ENCODE data around the gene TNNT1.

Gene TNNT1

DNA sequence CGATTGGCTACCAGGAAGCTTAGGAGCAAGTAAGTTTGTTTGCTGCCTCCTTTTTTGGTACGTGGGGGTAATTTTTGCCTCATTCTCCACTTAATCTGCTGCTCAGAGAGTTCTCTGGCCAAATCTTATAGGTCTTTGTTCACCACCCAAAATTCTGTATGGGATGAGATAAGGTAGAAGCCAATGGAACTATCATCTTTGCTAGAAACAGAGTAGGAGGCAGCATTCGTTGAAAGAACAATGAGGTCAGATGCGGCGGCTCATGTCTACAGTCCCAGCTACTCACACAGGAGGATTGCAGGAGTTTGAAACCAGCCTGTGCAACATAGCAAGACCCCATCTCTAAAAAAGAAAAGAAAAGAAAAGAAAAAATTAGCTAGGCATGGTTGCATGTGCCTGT is 22.4 kb upstream of the TNNT1 start:
- peak overlapping the region; percentile 98 for H3K27ac ChIP-seq
- TF ChIP-seq, protein P1, sequence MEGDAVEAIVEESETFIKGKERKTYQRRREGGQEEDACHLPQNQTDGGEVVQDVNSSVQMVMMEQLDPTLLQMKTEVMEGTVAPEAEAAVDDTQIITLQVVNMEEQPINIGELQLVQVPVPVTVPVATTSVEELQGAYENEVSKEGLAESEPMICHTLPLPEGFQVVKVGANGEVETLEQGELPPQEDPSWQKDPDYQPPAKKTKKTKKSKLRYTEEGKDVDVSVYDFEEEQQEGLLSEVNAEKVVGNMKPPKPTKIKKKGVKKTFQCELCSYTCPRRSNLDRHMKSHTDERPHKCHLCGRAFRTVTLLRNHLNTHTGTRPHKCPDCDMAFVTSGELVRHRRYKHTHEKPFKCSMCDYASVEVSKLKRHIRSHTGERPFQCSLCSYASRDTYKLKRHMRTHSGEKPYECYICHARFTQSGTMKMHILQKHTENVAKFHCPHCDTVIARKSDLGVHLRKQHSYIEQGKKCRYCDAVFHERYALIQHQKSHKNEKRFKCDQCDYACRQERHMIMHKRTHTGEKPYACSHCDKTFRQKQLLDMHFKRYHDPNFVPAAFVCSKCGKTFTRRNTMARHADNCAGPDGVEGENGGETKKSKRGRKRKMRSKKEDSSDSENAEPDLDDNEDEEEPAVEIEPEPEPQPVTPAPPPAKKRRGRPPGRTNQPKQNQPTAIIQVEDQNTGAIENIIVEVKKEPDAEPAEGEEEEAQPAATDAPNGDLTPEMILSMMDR (conservative IDR thresholded peaks at IDR 0.05; ENCODE audit: low read depth): no peak
- no peak for DNase-seq (ENCODE audit: low spot score)
- CTCF ChIA-PET: no interaction called here
- POLR2A ChIA-PET (ENCODE audit: low non-redundant PET): no interaction called here

DNA sequence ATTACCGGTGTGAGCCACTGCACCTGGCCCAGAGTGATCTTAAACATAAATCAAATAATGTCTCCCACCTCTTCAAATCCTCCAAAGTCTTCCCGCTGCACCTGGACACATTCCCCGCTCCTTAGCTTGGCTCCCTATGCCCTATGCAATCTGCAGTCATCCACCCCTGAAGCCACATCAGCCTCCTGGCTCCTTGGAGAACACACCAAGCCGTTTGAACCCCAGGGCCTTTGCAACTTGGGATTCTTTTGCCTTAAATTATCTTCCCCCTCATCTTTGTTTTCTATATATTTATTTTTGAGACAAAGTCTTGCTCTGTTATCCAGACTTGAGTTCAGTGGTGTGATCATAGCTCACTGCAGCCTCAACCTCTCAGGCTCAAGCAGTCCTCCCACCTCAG is 20.1 kb upstream of the TNNT1 start:
- no peak overlapping the region for H3K27ac ChIP-seq
- TF ChIP-seq, protein P1 (conservative IDR thresholded peaks at IDR 0.05; ENCODE audit: low read depth): no peak
- ChIA-PET CTCF (no interaction called here), POLR2A (ENCODE audit: low non-redundant PET) (no interaction called here)
- DNase-seq (ENCODE audit: low spot score): no peak

DNA sequence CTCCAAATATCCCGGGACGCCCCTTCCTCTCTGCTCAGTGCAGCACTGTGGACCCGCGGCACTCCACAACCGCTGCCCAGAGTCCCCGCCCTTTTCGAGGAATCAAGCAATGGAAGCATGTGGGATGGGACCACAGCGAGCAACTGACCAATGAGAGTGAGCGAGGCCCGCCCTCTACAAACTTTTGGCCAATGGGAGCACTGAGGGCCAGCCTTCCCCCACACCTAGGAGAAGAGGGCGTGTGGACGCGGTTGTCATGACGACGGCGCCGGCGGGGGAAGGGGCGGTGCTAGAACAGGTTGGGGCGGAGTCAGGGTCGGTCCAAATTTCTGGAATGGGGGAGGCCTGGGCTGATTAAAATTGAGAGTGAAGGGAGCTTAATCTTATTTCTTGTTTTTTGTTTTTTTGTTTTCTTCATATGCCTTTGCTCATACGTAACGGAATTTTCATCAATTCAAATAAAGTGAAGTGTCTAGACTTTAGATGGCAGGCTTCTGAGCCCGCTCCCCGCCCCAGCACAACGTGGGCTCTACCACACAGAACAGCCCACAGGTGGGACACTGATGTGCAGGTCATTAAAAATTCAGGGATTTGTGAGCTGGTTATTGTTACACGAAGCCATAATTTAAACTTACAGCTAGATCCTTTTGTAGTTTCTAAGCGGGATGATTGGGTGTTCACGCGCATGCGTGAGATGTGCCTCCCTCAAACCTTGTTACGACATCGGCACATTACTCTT is 17.7 kb upstream of the TNNT1 start, which contains the start of gene DNAAF3:
DNAAF3 (minus strand) TSS at position 84 of the 739 bp plus-strand sequence. CDS start 200 bp downstream, outside the sequence.
- peak within 1 kb of the TSS; percentile 89 for H3K27ac ChIP-seq
- TF ChIP-seq, protein P1 (conservative IDR thresholded peaks at IDR 0.05; ENCODE audit: low read depth): no peak
- peak; percentile 100 for DNase-seq (ENCODE audit: low spot score)
- ChIA-PET CTCF (interaction anchor here (0.6 to 1.3 kb wide), 4 partner anchors 8 to 233 kb away, joined by 3 to 6 read pairs (median 3); partner anchors contain the start of gene RDH13), POLR2A (ENCODE audit: low non-redundant PET) (interaction anchor here (1.0 kb wide), 1 partner anchor 43 kb away, joined by 8 read pairs; the partner anchor contains the start of gene PTPRH)

DNA sequence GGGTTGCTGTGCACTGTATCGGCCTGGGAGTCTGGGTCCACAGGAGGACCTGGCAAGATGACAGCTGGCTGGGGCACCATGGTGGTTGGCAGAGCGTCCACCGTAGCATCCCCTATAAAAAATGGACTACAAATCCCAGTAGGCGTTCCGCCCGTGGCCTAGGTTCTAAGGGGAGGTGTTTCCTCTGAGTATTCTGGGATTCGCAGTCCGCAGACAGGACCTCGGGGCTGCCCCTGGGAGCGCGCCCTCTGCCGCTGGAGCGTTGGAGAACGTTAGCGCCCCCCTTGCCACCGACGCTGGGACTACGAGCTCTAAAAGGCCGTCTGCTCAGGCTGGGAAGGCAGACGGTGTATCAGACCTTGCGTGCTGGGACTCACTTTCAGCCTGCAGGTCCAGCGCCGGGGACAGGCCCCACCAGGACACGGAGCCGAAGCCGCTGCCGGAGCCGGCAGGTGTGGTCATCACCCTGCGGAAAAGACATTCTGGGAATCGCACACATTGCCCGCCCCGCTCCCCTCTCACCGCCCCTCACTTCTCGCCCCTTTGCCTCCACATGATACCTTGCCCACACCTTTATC is 17.0 kb upstream of the TNNT1 start:
- POLR2A ChIA-PET (ENCODE audit: low non-redundant PET): no interaction called here
- H3K27ac ChIP-seq: peak overlapping the region; percentile 89
- TF ChIP-seq, protein P1 (conservative IDR thresholded peaks at IDR 0.05; ENCODE audit: low read depth): peak; percentile 81
- DNase-seq (ENCODE audit: low spot score): peak; percentile 66
- CTCF ChIA-PET: interaction anchor here (0.6 to 1.3 kb wide), 5 partner anchors 9 to 25 kb away, joined by 3 to 9 read pairs (median 4); no protein-coding TSS in a partner anchor

DNA sequence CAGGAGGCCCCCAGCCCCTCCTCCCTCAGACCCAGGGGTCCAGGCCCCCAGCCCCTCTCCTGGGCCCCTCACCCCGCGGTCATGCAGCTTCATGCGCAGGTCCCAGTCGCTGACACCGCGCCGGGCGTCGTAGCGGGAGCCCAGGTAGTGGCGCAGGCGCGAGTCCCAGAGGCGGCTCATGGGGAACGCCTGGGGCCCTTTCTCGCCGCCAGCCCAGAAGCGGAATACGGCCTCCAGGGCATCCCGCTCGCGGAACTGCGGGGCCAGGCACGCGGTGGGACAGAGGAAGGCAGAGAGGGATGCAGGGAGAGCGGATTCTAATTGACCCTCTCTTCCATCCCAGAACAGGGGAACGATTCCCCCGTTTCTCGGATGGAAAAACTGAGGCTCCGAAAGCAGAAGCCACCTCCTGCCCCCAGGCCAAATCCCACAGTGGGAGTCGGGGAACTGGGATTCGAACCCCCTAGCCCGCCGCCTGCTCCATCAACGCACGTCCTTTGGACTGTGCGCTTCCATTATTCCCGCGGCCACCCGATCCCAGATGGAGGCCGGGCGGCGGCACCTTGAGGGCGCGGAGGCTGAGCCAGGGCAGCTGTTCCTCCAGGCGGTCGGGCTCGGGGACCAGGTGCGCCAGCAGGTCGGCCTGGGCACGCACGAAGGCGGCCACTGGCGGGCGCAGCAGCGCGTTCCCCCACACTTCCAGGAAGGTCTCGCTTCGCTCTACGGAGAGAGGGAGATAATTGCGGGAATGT is 12.7 kb upstream of the TNNT1 start:
- TF ChIP-seq, protein P1 (conservative IDR thresholded peaks at IDR 0.05; ENCODE audit: low read depth): no peak
- ChIA-PET POLR2A (ENCODE audit: low non-redundant PET) (interaction anchor here (1.5 kb wide), 1 partner anchor 20 kb away, joined by 5 read pairs; no protein-coding TSS in a partner anchor), CTCF (interaction anchor here (0.7 to 3.6 kb wide), 2 partner anchors 21 to 186 kb away, joined by 3 to 31 read pairs; no protein-coding TSS in a partner anchor)
- no peak overlapping the region for H3K27ac ChIP-seq
- DNase-seq (ENCODE audit: low spot score): no peak

DNA sequence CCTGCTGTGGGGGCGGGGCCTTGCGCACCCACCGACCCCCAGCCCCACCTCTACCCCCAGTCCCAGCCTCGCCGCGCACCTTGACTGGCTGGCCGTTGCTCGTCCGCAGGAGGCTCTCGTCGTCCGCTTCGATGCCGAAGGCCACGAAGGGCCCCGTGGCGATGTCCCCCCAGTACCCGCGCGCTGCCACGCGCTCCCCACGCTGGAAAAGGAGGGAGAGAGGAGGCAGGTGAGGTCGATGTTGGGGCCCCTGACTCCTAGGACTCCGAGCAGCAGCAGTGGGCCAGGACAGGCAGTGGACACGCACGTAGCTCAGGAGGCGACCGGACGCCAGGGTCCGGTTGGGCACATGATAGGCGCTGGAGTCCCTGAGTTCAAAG is 12.0 kb upstream of the TNNT1 start:
- TF ChIP-seq, protein P1 (conservative IDR thresholded peaks at IDR 0.05; ENCODE audit: low read depth): no peak
- POLR2A ChIA-PET (ENCODE audit: low non-redundant PET): interaction anchor here (0.5 to 1.5 kb wide), 2 partner anchors 20 to 21 kb away, joined by 3 to 5 read pairs; no protein-coding TSS in a partner anchor
- peak overlapping the region; percentile 97 for H3K27ac ChIP-seq
- CTCF ChIA-PET: interaction anchor here (0.5 to 3.6 kb wide), 14 partner anchors 10 to 866 kb away, joined by 3 to 31 read pairs (median 4); partner anchors contain the start of genes IL11 and SYT5
- no peak for DNase-seq (ENCODE audit: low spot score)

Measured in RWPE1 (cell line).